DND-41 (cell line): ENCODE measurements around the gene PRTFDC1.
"Not testable (repeated sequence)": the region's sequence is repeated elsewhere in the genome, so short reads cannot be mapped to it uniquely, and the experiment has no call there.

Experiments used
- ATAC-seq: fragments of 200-7000 bp; cut with Tn5 transposase; 3 replicates; pipeline ENCODE4 v1.9.1; 2021; ENCODE audit warnings: low read depth; ENCODE audit not compliant: insufficient read depth
- DNase-seq: peaks from one replicate; pipeline ENCODE4 v3.0.0-alpha.2; 2020
- H2AFZ ChIP-seq: 2 replicates; pipeline ENCODE4 v1.6.0; 2012; ENCODE audit warnings: low read depth, low read length
- H3K27ac ChIP-seq: 2 replicates; pipeline ENCODE4 v1.5.1; 2012; ENCODE audit warnings: low read length, inconsistent platforms
- H3K27me3 ChIP-seq: fragments of 200-600 bp; sonication (generic); 2 replicates; pipeline ENCODE4 v1.6.0; 2012; ENCODE audit warnings: low read length, mild to moderate bottlenecking, inconsistent platforms; ENCODE audit not compliant: insufficient read depth, poor library complexity
- H3K36me3 ChIP-seq: 2 replicates; pipeline ENCODE4 v1.5.1; 2012; ENCODE audit warnings: low read length, inconsistent platforms; ENCODE audit not compliant: insufficient read depth
- H3K4me1 ChIP-seq: 2 replicates; pipeline ENCODE4 v1.5.1; 2012; ENCODE audit warnings: mild to moderate bottlenecking, low read length; ENCODE audit not compliant: insufficient read depth
- H3K4me2 ChIP-seq: 2 replicates; pipeline ENCODE4 v1.6.0; 2012; ENCODE audit warnings: mild to moderate bottlenecking, moderate library complexity, low read length, inconsistent platforms; ENCODE audit not compliant: insufficient read depth
- H3K4me3 ChIP-seq, 2 experiments: fragments of 200-600 bp in 1 of 2; shearing (Covaris generic) in 1 of 2; 2 replicates each; pipeline ENCODE4 v1.5.1; 2012 to 2016; ENCODE audit warnings: inconsistent platforms in 2 of 2, low read length in 2 of 2, mild to moderate bottlenecking in 2 of 2, low read depth in 1 of 2, moderate library complexity in 1 of 2
- H3K79me2 ChIP-seq: 2 replicates; pipeline ENCODE4 v1.6.0; 2012; ENCODE audit warnings: low read length, inconsistent platforms; ENCODE audit not compliant: insufficient read depth
- H3K9ac ChIP-seq: 2 replicates; pipeline ENCODE4 v1.6.0; 2012; ENCODE audit warnings: low read depth, mild to moderate bottlenecking, inconsistent platforms, low read length, moderate library complexity
- H3K9me3 ChIP-seq: 2 replicates; pipeline ENCODE4 v1.5.1; 2012; ENCODE audit warnings: low read length, moderate library complexity, mild to moderate bottlenecking, inconsistent platforms; ENCODE audit not compliant: insufficient read depth, severe bottlenecking
- H4K20me1 ChIP-seq: 2 replicates; pipeline ENCODE4 v1.6.0; 2012; ENCODE audit warnings: low read length; ENCODE audit not compliant: insufficient read depth
- EZH2 ChIP-seq: IDR thresholded peaks from 3 replicates; pipeline ENCODE4 v1.6.1; 2012; ENCODE audit warnings: borderline replicate concordance, low read depth, mild to moderate bottlenecking, moderate library complexity, low read length, inconsistent platforms; ENCODE audit not compliant: severe bottlenecking
- TF ChIP-seq, protein P1 (sequence below): IDR thresholded peaks from 2 replicates; pipeline ENCODE4 v1.5.1; 2012; ENCODE audit warnings: borderline replicate concordance, low read length, moderate library complexity, mild to moderate bottlenecking; ENCODE audit not compliant: poor library complexity, severe bottlenecking; ENCODE audit errors: extremely low read depth

The PRTFDC1 gene

DNA sequence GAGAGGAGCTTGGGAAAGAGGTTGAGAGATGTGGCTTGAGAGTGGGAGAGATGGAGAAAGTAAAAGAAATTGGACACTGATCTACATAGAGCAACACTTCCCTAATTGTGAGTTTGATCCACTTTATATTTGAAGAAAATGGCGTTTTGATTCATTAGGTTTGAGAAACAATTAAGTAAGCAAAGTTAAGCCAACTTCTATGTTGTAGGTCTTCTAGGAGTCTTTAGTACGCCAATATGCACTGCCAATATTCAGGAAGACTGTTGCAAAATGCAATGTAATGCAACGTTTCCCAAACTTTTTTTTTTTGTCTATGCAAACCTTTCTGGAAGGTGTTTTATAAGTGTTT lies 7.0 kb upstream of the PRTFDC1 start:
- H3K4me1 ChIP-seq, result no peaks in the 10 kb centered on the region
- no peaks in the 10 kb centered on the region for H4K20me1 ChIP-seq
- no peaks in the 10 kb centered on the region for H3K9me3 ChIP-seq
- ATAC-seq (no peak), DNase-seq (no peak)
- H2AFZ ChIP-seq, result no peak overlapping the region
- no peak overlapping the region for H3K27ac ChIP-seq
- H3K4me3 ChIP-seq, result no peak overlapping the region
- TF ChIP-seq, protein P1, sequence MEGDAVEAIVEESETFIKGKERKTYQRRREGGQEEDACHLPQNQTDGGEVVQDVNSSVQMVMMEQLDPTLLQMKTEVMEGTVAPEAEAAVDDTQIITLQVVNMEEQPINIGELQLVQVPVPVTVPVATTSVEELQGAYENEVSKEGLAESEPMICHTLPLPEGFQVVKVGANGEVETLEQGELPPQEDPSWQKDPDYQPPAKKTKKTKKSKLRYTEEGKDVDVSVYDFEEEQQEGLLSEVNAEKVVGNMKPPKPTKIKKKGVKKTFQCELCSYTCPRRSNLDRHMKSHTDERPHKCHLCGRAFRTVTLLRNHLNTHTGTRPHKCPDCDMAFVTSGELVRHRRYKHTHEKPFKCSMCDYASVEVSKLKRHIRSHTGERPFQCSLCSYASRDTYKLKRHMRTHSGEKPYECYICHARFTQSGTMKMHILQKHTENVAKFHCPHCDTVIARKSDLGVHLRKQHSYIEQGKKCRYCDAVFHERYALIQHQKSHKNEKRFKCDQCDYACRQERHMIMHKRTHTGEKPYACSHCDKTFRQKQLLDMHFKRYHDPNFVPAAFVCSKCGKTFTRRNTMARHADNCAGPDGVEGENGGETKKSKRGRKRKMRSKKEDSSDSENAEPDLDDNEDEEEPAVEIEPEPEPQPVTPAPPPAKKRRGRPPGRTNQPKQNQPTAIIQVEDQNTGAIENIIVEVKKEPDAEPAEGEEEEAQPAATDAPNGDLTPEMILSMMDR, result no peak
- H3K36me3 ChIP-seq, result no peaks in the 10 kb centered on the region
- H3K9ac ChIP-seq, result no peak overlapping the region
- H3K27me3 ChIP-seq, result no peaks in the 10 kb centered on the region
- no peaks in the 10 kb centered on the region for H3K79me2 ChIP-seq
- H3K4me2 ChIP-seq, result no peak overlapping the region

- Histone ChIP-seq H3K27ac (no peak overlapping the region), H3K4me2 (no peak overlapping the region)
- TF ChIP-seq, protein P1, result no peak
- no peak for TF ChIP-seq EZH2
Observed at GRCh38 chr10:24958721-24959381, 6.4 kb upstream of the PRTFDC1 start.

GRCh38 chr10:24958091-24958720 lies 5.8 kb upstream of the PRTFDC1 start:
- TF ChIP-seq EZH2, result no peak
- TF ChIP-seq, protein P1, result no peak
- no peaks in the 10 kb centered on the region for H3K36me3 ChIP-seq
- no peak overlapping the region for H2AFZ ChIP-seq
- no peak overlapping the region for H3K4me3 ChIP-seq
- no peaks in the 10 kb centered on the region for H3K9me3 ChIP-seq
- ATAC-seq (no peak), DNase-seq (no peak)
- H3K79me2 ChIP-seq, result no peaks in the 10 kb centered on the region
- H3K27me3 ChIP-seq, result no peaks in the 10 kb centered on the region
- H4K20me1 ChIP-seq, result no peaks in the 10 kb centered on the region
- no peak overlapping the region for H3K4me2 ChIP-seq
- peaks cover 4% of the 10 kb centered on the region for H3K4me1 ChIP-seq
- H3K27ac ChIP-seq, result no peak overlapping the region
- H3K9ac ChIP-seq, result no peak overlapping the region

More at GRCh38 chr10:24958721-24959381, 6.4 kb upstream of the PRTFDC1 start:
- Histone ChIP-seq H3K9me3 (no peaks in the 10 kb centered on the region), H3K9ac (no peak overlapping the region), H3K4me3 (no peak overlapping the region), H3K79me2 (no peaks in the 10 kb centered on the region), H4K20me1 (no peaks in the 10 kb centered on the region), H3K4me1 (no peaks in the 10 kb centered on the region), H3K36me3 (no peaks in the 10 kb centered on the region), H3K27me3 (no peaks in the 10 kb centered on the region), H2AFZ (no peak overlapping the region)
- DNase-seq (no peak), ATAC-seq (no peak)

DNA sequence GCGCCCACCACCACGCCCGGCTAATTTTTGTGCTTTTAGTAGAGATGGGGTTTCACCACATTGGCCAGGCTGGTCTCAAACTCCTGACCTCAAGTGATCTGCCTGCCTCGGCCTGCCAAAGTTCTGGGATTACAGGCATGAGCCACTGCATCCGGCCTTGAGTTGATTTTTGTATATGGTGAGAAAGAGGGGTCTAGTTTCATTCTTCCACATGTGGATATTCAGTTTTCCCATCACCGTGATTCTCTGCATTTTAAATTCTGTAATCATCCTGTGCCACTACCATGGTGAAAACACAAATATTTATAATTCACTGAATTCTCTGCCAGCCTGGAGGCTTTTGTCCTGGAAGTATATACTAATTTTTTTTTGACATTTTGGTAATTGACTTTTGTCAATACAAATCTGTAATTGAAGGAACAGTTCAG lies 5.2 kb upstream of the PRTFDC1 start:
- not testable (repeated sequence) for H3K27me3 ChIP-seq, ATAC-seq, H3K4me1 ChIP-seq, H2AFZ ChIP-seq, H4K20me1 ChIP-seq, H3K36me3 ChIP-seq, H3K9ac ChIP-seq, H3K4me2 ChIP-seq, H3K27ac ChIP-seq, H3K9me3 ChIP-seq, H3K4me3 ChIP-seq, H3K79me2 ChIP-seq, DNase-seq
